SK-N-DZ (cell line): ENCODE measurements around the gene SRP9.
A peak's percentile ranks its signal among the peaks of the same experiment; 100 is the strongest.
"Not testable (repeated sequence)": the region's sequence is repeated elsewhere in the genome, so short reads cannot be mapped to it uniquely, and the experiment has no call there.

Source experiments
- DNase-seq: peaks from one replicate; pipeline ENCODE4 v3.0.0-alpha.2; 2015; ENCODE audit warnings: low spot score

The SRP9 gene

GRCh38 chr1:225774281-225775147, 3.1 kb upstream of the SRP9 start:
- no peak for DNase-seq

GRCh38 chr1:225776294-225776693, 1.3 kb upstream of the SRP9 start:
- DNase-seq = no peak

GRCh38 chr1:225777058-225777582, 506 bp upstream of the SRP9 start:
- no peak for DNase-seq

- no peak for DNase-seq
Observed at GRCh38 chr1:225778337-225778669, 677 bp downstream of the SRP9 start.

DNA sequence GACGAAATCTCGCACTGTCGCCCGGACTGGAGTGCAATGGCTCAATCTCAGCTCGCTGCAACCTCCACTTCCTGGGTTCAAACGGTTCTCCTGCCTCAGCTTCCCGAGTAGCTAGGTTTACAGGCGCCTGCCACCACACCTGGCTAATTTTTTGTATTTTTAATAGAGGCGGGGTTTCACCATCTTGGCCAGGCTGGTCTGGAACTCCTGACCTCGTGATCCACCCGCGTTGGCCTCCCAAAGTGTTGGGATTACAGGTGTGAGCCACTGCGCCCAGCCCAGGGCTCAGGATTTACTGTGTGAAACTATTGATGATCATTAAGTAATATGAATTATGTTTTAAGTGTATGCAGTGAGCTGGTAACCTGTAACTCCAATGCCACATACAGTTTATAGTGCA, 1.5 kb downstream of the SRP9 start:
- DNase-seq = not testable (repeated sequence)

GRCh38 chr1:225780134-225780533, 2.5 kb downstream of the SRP9 start:
- DNase-seq = no peak

GRCh38 chr1:225780630-225781029, 3.0 kb downstream of the SRP9 start:
- DNase-seq = no peak

GRCh38 chr1:225789142-225789541, 11.5 kb downstream of the SRP9 start:
- not testable (repeated sequence) for DNase-seq

GRCh38 chr1:225794954-225795353, 17.3 kb downstream of the SRP9 start:
- no peak for DNase-seq

DNA sequence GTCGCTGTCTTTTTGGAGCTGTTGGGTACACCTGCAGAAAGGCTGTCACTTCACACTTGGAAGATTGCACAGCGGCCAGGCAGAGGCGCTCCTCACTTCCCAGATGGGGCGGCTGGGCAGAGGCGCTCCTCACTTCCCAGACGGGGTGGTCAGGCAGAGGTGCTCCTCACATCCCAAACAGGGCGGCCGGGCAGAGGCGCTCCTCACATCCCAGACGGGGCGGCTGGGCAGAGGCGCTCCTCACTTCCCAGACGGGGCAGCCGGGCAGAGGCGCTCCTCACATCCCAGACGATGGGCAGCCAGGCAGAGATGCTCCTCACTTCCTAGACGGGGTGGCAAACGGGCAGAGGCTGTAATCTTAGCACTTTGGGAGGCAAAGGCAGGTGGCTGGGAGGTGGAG, 18.5 kb downstream of the SRP9 start:
- not testable (repeated sequence) for DNase-seq

DNA sequence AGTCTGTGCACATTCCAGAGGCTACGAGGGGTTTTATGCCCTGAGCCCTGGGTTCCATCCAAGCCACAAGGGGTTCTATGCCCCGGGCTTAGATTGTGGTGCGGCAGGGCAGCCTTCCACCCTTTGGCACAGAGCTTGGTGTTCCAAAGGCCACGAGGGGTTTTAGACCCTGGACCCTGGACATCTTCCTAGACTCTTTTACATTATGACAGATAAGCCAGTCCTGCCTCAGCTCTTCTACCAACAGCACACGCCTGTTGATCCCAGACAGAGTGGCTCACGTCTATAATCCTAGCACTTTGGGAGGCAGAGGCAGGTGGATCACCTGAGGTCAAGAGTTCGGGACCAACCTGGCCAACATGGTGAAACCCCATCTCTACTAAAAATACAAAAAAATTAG, 23.5 kb downstream of the SRP9 start:
- not testable (repeated sequence) for DNase-seq

DNA sequence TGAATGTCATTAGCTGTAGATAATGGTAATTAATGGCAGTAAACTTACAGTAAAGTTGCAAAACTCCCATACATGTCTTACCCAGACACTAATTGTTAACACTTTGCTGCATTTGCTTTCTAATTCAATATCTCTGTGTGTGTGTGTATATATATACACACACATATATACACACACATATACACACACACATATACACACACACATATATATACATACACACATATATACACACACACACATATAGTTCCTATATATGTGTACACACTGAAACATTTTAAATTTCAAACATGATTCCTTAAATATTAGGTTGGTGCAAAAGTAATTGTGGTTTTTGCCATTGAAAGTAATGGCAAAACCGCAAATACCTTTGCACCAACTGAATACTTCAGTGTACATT, 28.6 kb downstream of the SRP9 start:
- no peak for DNase-seq

DNA sequence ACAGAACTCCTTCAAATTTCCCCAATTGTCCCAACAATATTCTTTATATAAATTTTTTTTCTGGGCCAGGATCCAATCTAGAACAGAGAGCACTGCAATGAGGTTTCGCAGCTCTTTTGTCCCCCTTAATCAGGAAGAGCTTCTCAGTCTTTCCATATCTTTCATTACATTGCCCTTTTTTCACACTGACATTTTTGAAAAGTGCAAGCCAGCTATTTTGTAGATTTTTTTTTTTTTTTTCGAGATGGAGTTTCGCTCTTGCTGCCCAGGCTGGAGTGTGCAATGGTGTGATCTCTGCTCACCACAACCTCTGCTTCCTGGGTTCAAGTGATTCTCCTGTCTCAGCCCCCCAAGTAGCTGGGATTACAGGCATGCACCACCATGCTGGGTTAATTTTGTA, 29.1 kb downstream of the SRP9 start:
- not testable (repeated sequence) for DNase-seq

DNA sequence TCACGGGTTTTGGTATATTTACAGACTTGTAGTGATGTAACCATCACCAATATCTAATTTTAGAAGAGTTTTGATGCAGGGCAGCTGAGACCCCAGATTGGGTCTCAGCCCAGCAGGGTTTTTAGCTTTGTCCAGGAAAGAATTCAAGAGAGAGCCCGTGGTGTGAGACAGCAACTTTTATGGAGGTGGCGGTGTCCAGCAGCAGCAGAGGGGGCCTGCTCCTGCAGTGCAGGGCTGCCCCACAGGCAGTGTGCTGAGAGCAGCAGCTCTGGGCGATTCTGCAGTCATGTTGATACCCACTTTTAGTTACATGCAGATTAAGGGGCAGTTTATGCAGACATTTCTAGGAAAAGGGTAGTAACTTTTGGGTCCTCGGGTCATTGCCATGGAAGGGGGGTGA, 30.5 kb downstream of the SRP9 start:
- DNase-seq = no peak

- DNase-seq = peak; percentile 79
Observed at GRCh38 chr1:225809842-225810578, 32.4 kb downstream of the SRP9 start, which contains the start of gene EPHX1. Gene EPHX1, plus strand, starts transcription at chr1:225810124. Its CDS starts 18,606 bp downstream, at chr1:225828730.

GRCh38 chr1:225810579-225811538, 33.2 kb downstream of the SRP9 start:
- not testable (repeated sequence) for DNase-seq

DNA sequence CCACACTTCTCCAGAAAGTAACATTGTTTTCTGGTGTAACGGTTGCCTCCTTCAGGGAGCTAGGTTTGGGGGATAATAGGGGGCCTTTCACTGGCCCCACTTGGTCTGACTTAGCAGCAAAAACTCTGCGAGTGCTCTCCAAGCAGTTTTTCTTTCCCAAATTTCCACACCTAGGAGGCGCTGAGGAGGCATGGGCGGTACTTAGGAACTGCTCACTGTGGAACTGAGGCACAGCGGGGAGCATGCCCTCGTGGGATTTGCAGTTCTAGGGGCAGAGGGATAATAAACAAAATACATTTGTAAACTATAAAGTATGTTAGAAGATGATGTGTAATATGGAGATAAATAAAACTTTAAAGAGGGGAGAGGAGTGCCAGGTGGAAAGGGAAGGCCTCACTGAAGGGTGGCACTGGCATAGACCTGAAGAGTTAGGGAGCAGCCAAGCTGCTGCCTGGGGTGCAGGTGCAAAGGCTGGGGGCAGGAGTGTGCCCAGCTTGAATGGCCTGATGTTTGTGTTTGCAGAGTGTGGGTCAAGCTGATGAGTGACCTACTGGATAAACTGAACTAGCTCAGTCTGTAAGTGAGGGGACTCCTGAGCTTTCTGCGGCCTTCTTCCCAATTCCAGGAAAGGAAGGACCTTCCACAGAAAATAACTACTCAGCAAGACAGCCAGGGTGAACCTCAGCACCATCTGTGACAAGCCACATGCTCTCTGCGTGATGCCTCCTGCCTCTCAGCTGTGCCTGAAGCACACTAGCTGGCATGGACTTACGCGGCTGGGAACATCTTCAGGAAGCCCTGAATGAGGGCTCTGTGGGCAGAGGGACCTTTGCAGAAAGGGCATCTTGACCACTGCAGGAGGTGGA, 34.2 kb downstream of the SRP9 start:
- DNase-seq = no peak

GRCh38 chr1:225812488-225813213, 35.0 kb downstream of the SRP9 start:
- no peak for DNase-seq

DNA sequence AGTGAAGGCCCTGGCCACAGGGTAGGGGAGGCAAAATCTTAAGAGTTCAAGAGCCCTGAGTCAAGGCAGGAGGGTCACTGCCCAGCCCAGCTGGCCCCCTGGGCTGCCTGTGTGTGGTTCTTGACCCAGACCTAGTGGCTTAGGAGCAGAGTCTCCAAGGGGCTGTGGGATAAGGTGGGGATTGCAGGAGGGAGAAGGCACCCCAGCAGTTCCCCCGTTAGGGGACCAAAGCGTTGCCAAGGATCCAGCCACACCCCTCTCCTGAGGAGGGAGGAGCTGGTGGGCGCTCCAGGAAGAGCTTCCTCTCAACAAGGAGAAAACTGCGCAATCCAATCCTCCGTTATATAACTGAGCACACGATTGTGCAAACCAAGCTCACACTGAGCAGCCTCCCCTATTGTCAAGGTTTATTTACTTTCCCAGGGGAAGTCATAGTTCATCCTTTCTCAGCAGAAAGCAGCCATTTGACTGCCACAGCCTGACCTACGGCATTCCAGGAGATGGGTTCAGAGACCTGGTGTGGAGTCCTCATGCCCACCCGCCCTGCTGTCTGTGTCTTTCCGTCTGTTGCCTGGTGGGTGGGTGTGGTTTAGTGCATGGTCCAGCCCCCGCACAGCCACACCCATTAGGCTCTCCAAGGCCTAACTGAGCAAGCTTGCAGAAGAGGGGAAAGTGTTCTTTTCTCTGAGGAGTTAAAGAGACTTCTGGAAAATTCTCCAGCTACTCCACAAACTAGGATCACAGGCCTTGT, 35.8 kb downstream of the SRP9 start:
- no peak for DNase-seq
